Fibroblast of skin of right quadriceps (primary cell): Measurements from ENCODE around the gene MDFI.
A peak's percentile ranks its signal among the peaks of the same experiment; 100 is the strongest.

ENCODE experiments used
- DNase-seq: peaks from one replicate; pipeline ENCODE4 v3.0.0-alpha.2; 2013

Gene MDFI

GRCh38 chr6:41635365-41635764, 2.9 kb upstream of the MDFI start:
- DNase-seq, result no peak

- no peak for DNase-seq
Observed at GRCh38 chr6:41636833-41637193, 1.5 kb upstream of the MDFI start.

GRCh38 chr6:41637194-41638001, 870 bp upstream of the MDFI start:
- DNase-seq, result no peak

GRCh38 chr6:41638935-41639808, 904 bp downstream of the MDFI start:
- peak; percentile 87 for DNase-seq

- DNase-seq, result peak; percentile 50
Observed at GRCh38 chr6:41639809-41640371, 1.6 kb downstream of the MDFI start.

- DNase-seq, result no peak
Observed at GRCh38 chr6:41640426-41640825, 2.2 kb downstream of the MDFI start.

- no peak for DNase-seq
Observed at GRCh38 chr6:41641352-41641925, 3.2 kb downstream of the MDFI start.

- DNase-seq, result no peak
Observed at GRCh38 chr6:41642090-41642959, 4.1 kb downstream of the MDFI start.

- no peak for DNase-seq
Observed at GRCh38 chr6:41642960-41643898, 5.0 kb downstream of the MDFI start.

GRCh38 chr6:41643899-41644269, 5.6 kb downstream of the MDFI start:
- no peak for DNase-seq

GRCh38 chr6:41644297-41644879, 6.1 kb downstream of the MDFI start:
- no peak for DNase-seq

- DNase-seq, result no peak
Observed at GRCh38 chr6:41645007-41645618, 6.8 kb downstream of the MDFI start.

- no peak for DNase-seq
Observed at GRCh38 chr6:41646026-41646795, 7.9 kb downstream of the MDFI start.

- no peak for DNase-seq
Observed at GRCh38 chr6:41647061-41647511, 8.8 kb downstream of the MDFI start.

- no peak for DNase-seq
Observed at GRCh38 chr6:41648070-41648585, 9.9 kb downstream of the MDFI start.

GRCh38 chr6:41648921-41649320, 10.7 kb downstream of the MDFI start:
- no peak for DNase-seq

GRCh38 chr6:41649596-41649995, 11.3 kb downstream of the MDFI start:
- no peak for DNase-seq

GRCh38 chr6:41650120-41650519, 11.9 kb downstream of the MDFI start:
- DNase-seq, result no peak

- no peak for DNase-seq
Observed at GRCh38 chr6:41651246-41651961, 13.1 kb downstream of the MDFI start.
